OCI-LY3 (cell line): Measurements from ENCODE around the gene MAD1L1.

ENCODE experiments used
- H2AFZ ChIP-seq: fragments of 200-600, 300-600 bp; shearing (Covaris generic); 2 replicates; pipeline ENCODE4 v1.6.0; 2014; ENCODE audit warnings: antibody characterized with exemption, low read depth, low read length
- H3K27ac ChIP-seq: fragments of 200-600, 300-600 bp; sonication (generic); 2 replicates; pipeline ENCODE4 v1.5.1; 2014; ENCODE audit warnings: mild to moderate bottlenecking, low read length, moderate library complexity, mixed read lengths
- H3K27me3 ChIP-seq: fragments of 200-600, 300-600 bp; sonication (generic); 2 replicates; pipeline ENCODE4 v1.6.1; 2014; ENCODE audit warnings: low read depth, low read length, mixed read lengths
- H3K36me3 ChIP-seq: fragments of 200-600, 300-600 bp; sonication (generic); replicated peaks from 2 replicates; pipeline ENCODE3; 2014; ENCODE audit warnings: low read depth, low read length, mixed read lengths
- H3K4me1 ChIP-seq: fragments of 300-600, 200-600 bp; sonication (generic); 2 replicates; pipeline ENCODE4 v1.6.1; 2014; ENCODE audit warnings: low read length, mixed read lengths
- H3K4me2 ChIP-seq: fragments of 200-600, 300-600 bp; sonication (generic); 2 replicates; pipeline ENCODE4 v1.6.1; 2014; ENCODE audit warnings: low read length, mixed read lengths
- H3K4me3 ChIP-seq: fragments of 300-600, 200-600 bp; sonication (generic); 2 replicates; pipeline ENCODE4 v1.5.1; 2014; ENCODE audit warnings: antibody characterized with exemption, mild to moderate bottlenecking, low read length, moderate library complexity
- H3K79me2 ChIP-seq: fragments of 300-600, 200-600 bp; shearing (Covaris generic); 2 replicates; pipeline ENCODE4 v1.6.1; 2014; ENCODE audit warnings: mild to moderate bottlenecking, low read length, mixed read lengths
- H3K9ac ChIP-seq: fragments of 300-600, 200-600 bp; shearing (Covaris generic); 2 replicates; pipeline ENCODE4 v1.6.0; 2014; ENCODE audit warnings: mild to moderate bottlenecking, low read length, moderate library complexity
- H3K9me3 ChIP-seq: fragments of 200-600, 300-600 bp; shearing (Covaris generic); 2 replicates; pipeline ENCODE4 v1.6.1; 2014; ENCODE audit warnings: low read length, mixed read lengths; ENCODE audit not compliant: insufficient read depth
- H4K20me1 ChIP-seq: fragments of 200-600, 300-600 bp; sonication (generic); 2 replicates; pipeline ENCODE4 v1.6.1; 2016; ENCODE audit warnings: low read length, mixed read lengths; ENCODE audit not compliant: insufficient read depth
- EZH2phosphoT487 ChIP-seq: fragments of 200-600 bp; shearing (Covaris generic); IDR thresholded peaks from 2 replicates; pipeline ENCODE4 v1.6.1; 2018; ENCODE audit warnings: antibody characterized with exemption, mixed run types, low read depth
- TF ChIP-seq, protein P1 (sequence below): fragments of 200-600, 300-600 bp; sonication (generic); IDR thresholded peaks from 2 replicates; pipeline ENCODE4 v1.5.1; 2014; ENCODE audit warnings: antibody characterized with exemption, low read length, low read depth

Gene MAD1L1

DNA sequence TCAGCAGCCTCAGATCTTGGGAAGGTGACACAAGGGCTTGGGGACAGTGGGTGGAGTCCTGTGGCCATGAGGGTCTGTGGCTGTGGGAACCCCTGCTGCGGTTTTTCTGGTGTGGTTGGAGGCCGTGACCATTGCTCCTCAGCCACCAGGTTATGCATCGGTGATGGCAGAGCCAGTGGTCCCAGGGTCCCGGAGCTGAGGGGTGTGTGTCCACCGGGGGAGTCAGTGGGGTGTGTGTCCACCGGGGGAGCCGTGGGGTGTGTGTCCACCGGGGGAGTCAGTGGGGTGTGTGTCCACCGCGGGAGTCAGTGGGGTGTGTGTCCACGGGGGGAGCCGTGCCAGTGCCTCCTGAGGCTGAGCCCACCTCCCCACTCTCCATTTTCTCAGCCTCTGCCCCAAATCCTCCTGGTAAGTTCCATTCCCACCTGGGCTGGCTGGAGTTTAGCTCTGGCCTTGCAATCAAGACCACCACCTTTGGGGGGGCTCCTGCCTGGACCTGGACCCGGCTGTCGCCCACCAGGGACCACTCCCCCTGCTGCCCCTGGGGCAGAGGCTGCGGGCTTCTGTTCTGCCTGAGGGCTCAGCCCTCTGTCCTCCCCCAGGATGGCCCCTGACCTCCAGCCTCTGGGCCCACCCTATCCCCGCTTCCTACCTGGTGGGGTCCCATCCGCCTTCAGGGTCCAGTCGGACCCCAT, 419.2 kb downstream of the MAD1L1 start:
- no peaks in the 10 kb centered on the region for H3K79me2 ChIP-seq
- H3K4me1 ChIP-seq = peaks cover 16% of the 10 kb centered on the region
- no peak overlapping the region for H3K27ac ChIP-seq
- H3K36me3 ChIP-seq = no peaks in the 10 kb centered on the region
- no peaks in the 10 kb centered on the region for H4K20me1 ChIP-seq
- H3K9ac ChIP-seq = no peak overlapping the region
- H3K9me3 ChIP-seq = no peaks in the 10 kb centered on the region
- H3K4me3 ChIP-seq = no peak overlapping the region
- H3K27me3 ChIP-seq = no peaks in the 10 kb centered on the region
- no peak overlapping the region for H3K4me2 ChIP-seq
- TF ChIP-seq, protein P1, sequence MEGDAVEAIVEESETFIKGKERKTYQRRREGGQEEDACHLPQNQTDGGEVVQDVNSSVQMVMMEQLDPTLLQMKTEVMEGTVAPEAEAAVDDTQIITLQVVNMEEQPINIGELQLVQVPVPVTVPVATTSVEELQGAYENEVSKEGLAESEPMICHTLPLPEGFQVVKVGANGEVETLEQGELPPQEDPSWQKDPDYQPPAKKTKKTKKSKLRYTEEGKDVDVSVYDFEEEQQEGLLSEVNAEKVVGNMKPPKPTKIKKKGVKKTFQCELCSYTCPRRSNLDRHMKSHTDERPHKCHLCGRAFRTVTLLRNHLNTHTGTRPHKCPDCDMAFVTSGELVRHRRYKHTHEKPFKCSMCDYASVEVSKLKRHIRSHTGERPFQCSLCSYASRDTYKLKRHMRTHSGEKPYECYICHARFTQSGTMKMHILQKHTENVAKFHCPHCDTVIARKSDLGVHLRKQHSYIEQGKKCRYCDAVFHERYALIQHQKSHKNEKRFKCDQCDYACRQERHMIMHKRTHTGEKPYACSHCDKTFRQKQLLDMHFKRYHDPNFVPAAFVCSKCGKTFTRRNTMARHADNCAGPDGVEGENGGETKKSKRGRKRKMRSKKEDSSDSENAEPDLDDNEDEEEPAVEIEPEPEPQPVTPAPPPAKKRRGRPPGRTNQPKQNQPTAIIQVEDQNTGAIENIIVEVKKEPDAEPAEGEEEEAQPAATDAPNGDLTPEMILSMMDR = no peak
- TF ChIP-seq EZH2phosphoT487 = no peak
- no peak overlapping the region for H2AFZ ChIP-seq

DNA sequence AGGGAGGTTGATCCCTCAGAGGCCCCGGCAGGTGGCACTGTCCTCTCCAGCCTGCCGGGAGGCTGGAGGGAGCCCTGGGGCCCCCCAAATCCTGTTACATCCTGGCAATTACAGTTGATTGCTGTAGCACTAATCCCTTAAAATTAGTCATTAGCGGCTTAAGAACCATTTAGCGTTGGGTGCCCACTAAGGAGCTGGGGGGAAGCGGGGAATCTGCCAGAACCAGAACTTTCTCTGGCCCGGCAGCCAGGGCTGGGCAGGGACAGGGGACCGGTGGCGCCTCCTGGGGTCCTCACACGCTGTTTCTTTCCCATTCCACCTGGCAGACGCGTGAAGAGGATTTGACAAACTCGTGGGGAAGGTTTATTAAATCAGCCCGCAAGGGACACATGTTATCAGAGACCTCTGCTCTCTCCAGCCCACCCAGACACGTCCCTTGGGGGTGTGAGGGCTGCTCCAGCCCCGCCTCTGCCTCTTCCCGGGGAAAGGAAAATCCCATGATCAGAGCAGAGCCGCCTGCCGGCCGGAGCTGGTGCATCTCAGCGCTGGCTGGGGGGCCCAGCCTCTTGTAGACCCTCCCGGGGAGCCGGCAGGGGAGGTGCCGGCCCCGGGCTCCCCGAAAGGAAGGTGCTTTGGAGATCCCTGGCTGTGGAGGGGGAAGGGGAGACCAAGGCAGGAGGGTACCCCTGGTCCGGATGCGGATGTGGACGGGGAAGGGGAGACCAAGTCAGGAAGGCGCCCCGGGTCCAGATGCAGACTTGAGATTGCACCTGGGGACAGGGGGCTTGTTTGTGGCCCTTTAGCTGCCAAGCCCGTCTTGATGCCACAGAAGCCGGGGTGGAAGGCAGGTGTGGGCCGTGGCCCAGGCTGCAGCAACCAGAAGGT, 420.0 kb downstream of the MAD1L1 start:
- H3K27me3 ChIP-seq = no peaks in the 10 kb centered on the region
- no peaks in the 10 kb centered on the region for H3K36me3 ChIP-seq
- H3K4me3 ChIP-seq = no peak overlapping the region
- H2AFZ ChIP-seq = no peak overlapping the region
- no peaks in the 10 kb centered on the region for H4K20me1 ChIP-seq
- peaks cover 9% of the 10 kb centered on the region for H3K4me1 ChIP-seq
- no peaks in the 10 kb centered on the region for H3K9me3 ChIP-seq
- H3K79me2 ChIP-seq = no peaks in the 10 kb centered on the region
- no peak overlapping the region for H3K27ac ChIP-seq
- H3K9ac ChIP-seq = no peak overlapping the region
- H3K4me2 ChIP-seq = no peak overlapping the region
- TF ChIP-seq, protein P1 = no peak
- no peak for TF ChIP-seq EZH2phosphoT487

GRCh38 chr7:1811850-1812508, 420.8 kb downstream of the MAD1L1 start:
- H3K9ac ChIP-seq = no peak overlapping the region
- no peaks in the 10 kb centered on the region for H3K79me2 ChIP-seq
- no peaks in the 10 kb centered on the region for H3K9me3 ChIP-seq
- H3K36me3 ChIP-seq = no peaks in the 10 kb centered on the region
- H3K4me1 ChIP-seq = peaks cover under 1% of the 10 kb centered on the region
- H3K27ac ChIP-seq = no peak overlapping the region
- H4K20me1 ChIP-seq = no peaks in the 10 kb centered on the region
- TF ChIP-seq, protein P1 = no peak
- TF ChIP-seq EZH2phosphoT487 = no peak
- no peaks in the 10 kb centered on the region for H3K27me3 ChIP-seq
- H3K4me3 ChIP-seq = no peak overlapping the region
- no peak overlapping the region for H2AFZ ChIP-seq
- no peak overlapping the region for H3K4me2 ChIP-seq
